Esophagus muscularis mucosa (tissue), 4 donors: ENCODE data around the gene MGAT4B. TPM values are rescaled to one million over a fixed set of nuclear protein-coding genes. Genes with fewer than 3 reads are reported as not detected.
A peak's percentile ranks its signal among the peaks of the same experiment; 100 is the strongest.

Experiments used
- DNase-seq: peaks from one replicate; pipeline ENCODE4 v3.0.0-alpha.2; 2017; ENCODE audit errors: extremely low spot score
- H3K27ac ChIP-seq, 4 donors: fragments of 200-600 bp; sonication (generic); replicated peaks in 1 of 4; 1 replicate in 3 of 4; 2 replicates in 1 of 4; pipeline ENCODE4 v1.5.1; 2016 to 2019; ENCODE audit warnings: mild to moderate bottlenecking in 1 of 4
- H3K27me3 ChIP-seq, 4 donors: fragments of 200-600 bp; sonication (generic); one replicate each; pipeline versions ENCODE4 v1.5.1 to v1.6.0; 2016 to 2019
- H3K36me3 ChIP-seq, 4 donors: fragments of 200-600 bp; sonication (generic); one replicate each; pipeline ENCODE4 v1.5.1; 2016 to 2019
- H3K4me1 ChIP-seq, 4 donors: fragments of 200-600 bp; sonication (generic); one replicate each; pipeline ENCODE4 v1.5.1; 2016 to 2019
- H3K4me3 ChIP-seq, 4 donors: fragments of 200-600 bp; sonication (generic); 1 replicate in 2 of 4; 2 replicates in 2 of 4; pipeline ENCODE4 v1.5.1; 2016 to 2019; ENCODE audit warnings: mild to moderate bottlenecking in 4 of 4, moderate library complexity in 1 of 4
- H3K9me3 ChIP-seq, 4 donors: fragments of 200-600 bp; sonication (generic); 1 replicate in 3 of 4; 2 replicates in 1 of 4; pipeline ENCODE4 v1.5.1; 2016 to 2019
- CTCF ChIP-seq, 3 experiments: fragments of 200-600 bp in 2 of 3; fragments of 450-650 bp in 1 of 3; sonication (generic) in 2 of 3; IDR thresholded peaks; one replicate each; pipeline ENCODE4 v1.5.1; 2017 to 2019; ENCODE audit warnings: antibody characterized with exemption in 3 of 3, mild to moderate bottlenecking in 2 of 3, moderate library complexity in 1 of 3
- EP300 ChIP-seq: sonication (generic); formaldehyde crosslinking; IDR thresholded peaks from one replicate; pipeline ENCODE4 v1.6.1; 2017; ENCODE audit warnings: antibody characterized with exemption
- POLR2A ChIP-seq: fragments of 450-650 bp; IDR thresholded peaks from one replicate; pipeline ENCODE4 v1.6.1; 2017; ENCODE audit warnings: antibody characterized with exemption, moderate library complexity, mild to moderate bottlenecking, low read depth
- POLR2AphosphoS5 ChIP-seq, 2 donors: sonication (generic); formaldehyde crosslinking; IDR thresholded peaks; one replicate each; pipeline ENCODE4 v1.6.1; 2017; ENCODE audit warnings: antibody characterized with exemption in 2 of 2
- WGBS: methylation state at CpG from one replicate; pipeline ENCODE4 v1.1.5; 2018; 5-methylcytosine and 5-hydroxymethylcytosine counted together
- intact Hi-C: fragments of 100-400 bp; cut with DNase I; formaldehyde crosslinking; loops from one replicate; pipeline ENCODE4 v1.15.1; 2023
- total RNA-seq, 4 donors: library from RNA; depleted of rRNA; stranded (reverse); fragments of >200 nt; gene quantifications; one replicate each; pipeline versions ENCODE4 v1.1.0 to v1.2.1, GENCODE V29; 2016

The MGAT4B gene
- 10 to 100 TPM; 47.1 to 70.6 (median 59.2) TPM for total RNA-seq

GRCh38 chr5:179806250-179807048 is at the start of gene MGAT4B:
MGAT4B (minus strand) TSS chr5:179806866; CDS start chr5:179806583, 283 bp downstream.
- no peak for TF ChIP-seq CTCF (IDR thresholded peaks at IDR 0.05)
- no peak for TF ChIP-seq EP300
- peak; percentile 35 to 43 for TF ChIP-seq POLR2AphosphoS5 (IDR thresholded peaks at IDR 0.05)
- intact Hi-C loops: loop anchor here (2.0 to 5.0 kb wide), 2 partner anchors 51 to 100 kb away; partner anchors contain the start of genes MRNIP and TBC1D9B
- Histone ChIP-seq H3K36me3 (peaks cover 0 to 8% (median 2%) of the 10 kb centered on the region in 4 donors), H3K4me1 (peaks cover 45 to 54% (median 53%) of the 10 kb centered on the region in 4 donors), H3K9me3 (no peaks in the 10 kb centered on the region), H3K27me3 (no peaks in the 10 kb centered on the region), H3K27ac (peak within 1 kb of the TSS; percentile 92 to 99 (median 98)), H3K4me3 (peak within 1 kb of the TSS; percentile 76 to 99 (median 94))
- no peak for DNase-seq
- 0% methylated on average over 10 of the region's 108 CpGs for WGBS

- no peak overlapping the region for H3K4me3 ChIP-seq
- peaks cover 35 to 47% (median 39%) of the 10 kb centered on the region in 4 donors for H3K36me3 ChIP-seq
- no peak for TF ChIP-seq POLR2AphosphoS5 (IDR thresholded peaks at IDR 0.05)
- TF ChIP-seq EP300: no peak
- TF ChIP-seq CTCF (IDR thresholded peaks at IDR 0.05): no peak
- TF ChIP-seq POLR2A: no peak
- 96% methylated on average over 8 of the region's 8 CpGs for WGBS
- peaks cover 6 to 25% (median 23%) of the 10 kb centered on the region in 4 donors for H3K4me1 ChIP-seq
- DNase-seq: no peak
- H3K27me3 ChIP-seq: no peaks in the 10 kb centered on the region
- no peaks in the 10 kb centered on the region for H3K9me3 ChIP-seq
- H3K27ac ChIP-seq: no peak overlapping the region
- intact Hi-C loops: no loop called here
Observed at GRCh38 chr5:179854356-179854755, 47.7 kb upstream of the MGAT4B start.

GRCh38 chr5:179852993-179853547 is 46.4 kb upstream of the MGAT4B start:
- Histone ChIP-seq H3K4me3 (no peak overlapping the region), H3K36me3 (peaks cover 43 to 60% (median 52%) of the 10 kb centered on the region in 4 donors), H3K27ac (no peak overlapping the region), H3K27me3 (no peaks in the 10 kb centered on the region), H3K4me1 (peaks cover 6 to 22% (median 19%) of the 10 kb centered on the region in 4 donors), H3K9me3 (no peaks in the 10 kb centered on the region)
- WGBS: 84% methylated on average over 8 of the region's 8 CpGs
- no peak for DNase-seq
- intact Hi-C loops: no loop called here
- TF ChIP-seq POLR2A: no peak
- TF ChIP-seq CTCF (IDR thresholded peaks at IDR 0.05): no peak
- no peak for TF ChIP-seq POLR2AphosphoS5 (IDR thresholded peaks at IDR 0.05)
- TF ChIP-seq EP300: no peak

GRCh38 chr5:179841621-179842020 is 35.0 kb upstream of the MGAT4B start:
- Histone ChIP-seq H3K27ac (no peak overlapping the region), H3K9me3 (peaks cover 0 to 9% (median 0%) of the 10 kb centered on the region in 4 donors), H3K4me3 (no peak overlapping the region), H3K36me3 (peaks cover 44 to 92% (median 71%) of the 10 kb centered on the region in 4 donors), H3K4me1 (peaks cover under 1 to 5% (median 3%) of the 10 kb centered on the region in 4 donors), H3K27me3 (no peaks in the 10 kb centered on the region)
- no peak for TF ChIP-seq EP300
- TF ChIP-seq CTCF (IDR thresholded peaks at IDR 0.05): no peak
- WGBS: 97% methylated on average over 8 of the region's 9 CpGs
- DNase-seq: no peak
- intact Hi-C loops: no loop called here
